HG03439 (cell line): ENCODE measurements around the gene GSPT1.
A peak's percentile ranks its signal among the peaks of the same experiment; 100 is the strongest.
"Not testable (repeated sequence)": the region's sequence is repeated elsewhere in the genome, so short reads cannot be mapped to it uniquely, and the experiment has no call there.

ENCODE experiments used
- ATAC-seq: cut with Tn5 transposase; IDR thresholded peaks from one replicate; pipeline ENCODE4 v1.9.1; 2021; ENCODE audit warnings: mild to moderate bottlenecking, moderate library complexity; ENCODE audit not compliant: unreplicated experiment

GSPT1 gene

DNA sequence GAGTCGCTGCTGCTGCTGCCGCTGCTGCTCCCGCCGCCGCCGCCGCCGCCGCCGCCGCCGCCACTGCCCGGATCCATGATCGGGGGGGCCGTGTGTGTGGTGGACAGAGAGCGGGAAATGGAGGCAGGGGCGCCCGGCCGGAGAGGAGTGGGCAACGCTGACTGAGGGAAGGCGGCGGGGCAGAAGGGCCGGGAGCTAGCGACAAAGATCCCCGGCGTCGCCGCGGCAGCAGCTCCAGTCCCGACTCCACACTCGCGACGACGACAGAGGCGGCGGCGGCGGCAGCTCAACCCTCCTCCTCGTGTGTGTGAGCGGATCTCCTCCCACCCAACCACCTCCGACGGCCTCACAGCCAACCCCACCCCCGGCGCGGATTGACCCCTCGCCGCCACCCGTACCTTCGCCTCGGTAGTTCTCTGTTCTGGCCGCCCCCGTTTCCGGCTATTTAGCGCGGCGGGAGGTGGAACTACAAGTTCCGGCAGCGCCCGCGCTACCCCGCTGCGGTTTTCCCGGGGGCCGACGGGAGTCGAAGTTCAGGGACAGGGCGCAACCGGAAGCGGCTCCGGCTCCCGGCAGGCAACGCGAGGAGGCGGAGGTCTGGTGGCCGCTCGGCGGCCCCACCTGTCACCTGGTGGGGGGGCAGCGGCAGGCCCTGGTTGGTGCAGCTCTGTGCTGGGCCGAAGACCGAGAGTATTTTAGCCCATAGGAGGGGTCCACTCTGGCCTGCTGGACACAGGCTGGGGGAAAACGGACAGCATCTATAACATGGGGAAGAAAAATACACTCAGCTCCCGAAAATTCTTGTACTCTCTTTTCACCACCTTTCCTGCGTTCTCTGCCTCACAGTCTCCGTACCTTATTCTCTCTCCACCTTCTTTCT, at the start of gene GSPT1:
GSPT1 (minus strand) TSS at position 313 of the 880 bp plus-strand sequence; CDS start at position 77, 236 bp downstream.
- ATAC-seq, result peak; percentile 83

DNA sequence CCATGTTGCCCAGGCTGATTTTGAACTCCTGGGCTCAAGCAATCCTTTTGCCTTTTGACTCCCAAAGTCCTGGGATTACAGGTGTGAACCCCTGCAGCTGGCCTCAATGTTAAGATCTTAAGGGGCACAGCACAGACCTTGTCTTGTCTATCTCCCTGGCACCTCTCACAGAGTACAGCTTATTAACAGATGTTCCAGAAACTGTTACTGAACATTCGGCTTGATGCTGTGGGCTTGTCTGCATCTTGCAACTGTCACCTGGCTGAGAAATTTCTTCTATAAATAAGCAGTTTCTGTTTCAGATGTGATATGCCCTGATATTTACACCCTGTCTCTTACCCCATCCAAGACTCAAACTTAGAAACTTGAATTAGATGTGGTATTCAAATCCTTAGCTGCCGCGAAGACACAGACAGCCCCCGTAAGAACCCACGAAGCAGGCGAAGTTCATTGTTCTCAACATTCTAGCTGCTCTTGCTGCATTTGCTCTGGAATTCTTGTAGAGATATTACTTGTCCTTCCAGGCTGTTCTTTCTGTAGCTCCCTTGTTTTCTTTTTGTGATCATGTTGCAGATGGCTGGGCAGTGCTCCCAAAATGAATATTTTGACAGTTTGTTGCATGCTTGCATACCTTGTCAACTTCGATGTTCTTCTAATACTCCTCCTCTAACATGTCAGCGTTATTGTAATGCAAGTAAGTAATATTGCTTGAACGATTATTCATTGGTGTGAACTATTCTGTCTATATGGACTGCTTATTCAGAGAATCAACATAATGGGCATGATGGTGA, 49.2 kb upstream of the GSPT1 start, which contains the start of gene TNFRSF17:
TNFRSF17 (plus strand) TSS at position 450 of the 791 bp plus-strand sequence; CDS start at position 565, 115 bp downstream.
- ATAC-seq, result peak; percentile 73

DNA sequence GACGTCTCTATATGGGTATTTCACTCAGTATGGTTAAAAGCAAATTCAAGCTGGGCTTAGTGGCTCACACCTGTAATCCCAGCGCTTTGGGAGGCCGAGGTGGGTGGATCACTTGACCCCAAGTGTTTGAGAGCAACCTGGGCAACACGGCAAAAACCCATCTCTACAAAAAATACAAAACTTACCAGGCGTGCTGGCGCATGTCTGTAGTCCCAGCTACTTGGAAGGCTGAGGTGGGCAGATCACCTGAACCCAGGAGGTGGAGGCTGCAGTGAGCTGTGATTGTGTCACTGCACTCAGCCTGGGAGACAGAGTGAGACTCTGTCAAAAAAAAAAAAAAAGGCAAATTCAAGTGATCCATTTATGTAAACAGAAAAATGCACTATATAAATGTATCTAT, 48.0 kb upstream of the GSPT1 start:
- ATAC-seq, result no peak

GRCh38 chr16:11962978-11963377, 47.2 kb upstream of the GSPT1 start:
- ATAC-seq, result not testable (repeated sequence)

GRCh38 chr16:11962457-11962856, 46.7 kb upstream of the GSPT1 start:
- ATAC-seq, result not testable (repeated sequence)

DNA sequence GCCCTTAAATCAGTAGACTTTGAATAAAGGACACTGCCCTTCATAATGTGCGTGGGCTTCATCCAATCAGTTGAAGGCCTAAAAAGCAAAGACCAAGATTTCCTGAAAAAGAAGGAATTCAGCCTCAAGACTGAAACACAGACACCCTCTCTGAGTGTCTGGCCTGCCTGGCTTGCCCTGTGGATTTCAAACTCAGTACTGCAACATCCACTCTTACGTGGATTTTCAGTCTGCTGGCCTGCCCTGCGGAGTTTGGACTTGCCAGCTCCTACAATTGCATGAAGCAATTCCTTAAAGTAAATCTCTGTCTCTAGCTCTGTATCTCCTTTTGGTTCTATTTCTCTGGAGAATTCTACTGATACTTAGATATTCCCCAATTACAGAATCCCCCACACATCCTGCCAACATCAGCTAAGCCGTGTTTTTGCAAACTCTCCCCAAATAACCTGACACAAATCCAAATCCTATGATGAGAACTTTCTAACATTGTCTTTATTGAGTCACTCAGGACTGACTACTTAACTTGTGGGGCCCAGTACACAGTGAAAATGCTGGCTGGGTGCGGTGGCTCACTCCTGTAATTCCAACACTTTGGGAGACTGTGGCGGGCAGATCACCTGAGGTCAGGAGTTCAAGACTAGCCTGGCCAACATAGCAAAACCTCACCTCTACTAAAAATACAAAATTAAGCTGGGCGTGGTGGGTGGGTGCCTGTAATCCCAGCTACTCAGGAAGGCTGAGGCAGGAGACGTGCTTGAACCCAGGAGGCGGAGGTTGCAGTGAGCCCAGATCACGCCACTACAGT, 42.0 kb upstream of the GSPT1 start:
- no peak for ATAC-seq

DNA sequence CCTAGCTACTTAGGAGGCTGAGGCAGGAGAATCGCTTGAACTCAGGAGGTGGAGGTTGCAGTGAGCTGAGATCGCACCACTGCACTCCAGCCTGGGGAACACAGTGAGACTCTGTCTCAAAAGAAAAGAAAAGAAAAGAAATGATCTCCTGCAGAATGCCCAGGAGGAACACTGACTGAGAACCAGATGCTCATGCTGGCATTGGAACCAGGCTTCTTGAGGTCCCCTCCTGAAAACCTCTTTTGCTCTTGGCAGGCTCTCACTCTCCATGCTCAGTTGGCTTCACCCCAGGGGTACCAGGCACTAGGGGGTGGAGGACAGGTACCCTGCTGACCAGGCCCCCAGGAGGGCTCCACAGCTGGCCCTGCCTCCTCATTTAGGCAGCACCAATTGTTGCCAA, 40.8 kb upstream of the GSPT1 start:
- ATAC-seq, result no peak

DNA sequence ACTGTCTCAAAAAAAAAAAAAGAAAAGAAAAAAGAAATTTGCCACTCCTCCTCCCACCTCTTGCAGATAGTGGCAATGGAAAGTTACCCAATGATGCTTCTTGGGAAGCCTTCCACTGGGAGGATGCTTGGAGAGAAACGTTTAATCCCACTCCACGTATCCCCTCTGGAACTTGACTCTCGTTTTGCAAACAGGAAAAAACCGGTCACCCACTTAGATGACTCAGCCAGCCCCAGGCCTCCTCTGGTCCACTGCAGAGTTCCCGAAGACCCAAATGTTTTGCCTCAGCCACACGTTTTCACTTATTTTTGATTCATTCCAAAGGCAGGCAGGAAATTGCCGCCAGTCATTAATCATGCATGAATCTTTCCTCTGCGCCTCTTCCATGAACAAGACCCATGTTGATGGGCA, 40.0 kb upstream of the GSPT1 start:
- no peak for ATAC-seq

GRCh38 chr16:11953576-11953975, 37.8 kb upstream of the GSPT1 start:
- not testable (repeated sequence) for ATAC-seq

- no peak for ATAC-seq
Observed at GRCh38 chr16:11950388-11950787, 34.6 kb upstream of the GSPT1 start.

DNA sequence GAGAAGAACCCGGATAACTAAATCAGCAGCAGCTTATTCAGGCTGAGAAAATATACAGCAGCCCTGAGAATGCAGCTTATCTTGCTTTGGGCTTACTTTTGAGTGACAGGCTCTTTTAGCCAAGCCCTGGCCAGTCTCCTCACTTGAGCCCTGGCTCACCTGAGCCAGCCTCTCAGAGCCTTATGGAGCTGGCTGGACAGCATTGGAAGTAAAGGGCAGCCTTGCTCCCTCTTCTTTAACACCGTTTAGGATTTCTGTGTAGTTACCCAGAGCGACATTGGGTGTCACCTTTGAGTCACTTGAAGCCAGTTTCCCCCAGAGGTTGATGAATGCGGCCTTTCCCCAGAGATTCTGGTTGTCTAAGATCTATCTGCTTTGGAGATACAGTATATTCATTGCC, 33.8 kb upstream of the GSPT1 start:
- ATAC-seq, result peak; percentile 47

DNA sequence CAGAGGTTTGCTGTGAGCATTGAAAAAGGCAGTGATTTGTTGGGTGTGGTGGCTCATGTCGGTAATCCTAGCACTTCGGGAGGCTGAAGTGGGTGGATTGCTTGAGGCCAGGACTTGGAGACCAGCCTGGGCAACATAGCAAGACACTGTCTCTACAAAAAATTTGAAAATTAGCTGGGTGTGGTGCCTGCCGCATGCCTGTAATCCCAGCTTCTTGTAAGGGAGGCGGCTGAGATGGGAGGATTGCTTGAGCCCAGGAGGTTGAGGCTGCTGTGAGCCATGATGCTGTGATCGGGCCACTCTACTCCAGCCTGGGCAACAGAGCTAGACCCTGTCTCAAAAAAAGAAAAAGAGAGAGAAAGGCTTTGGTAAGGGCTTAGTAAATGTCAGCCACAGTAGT, 33.1 kb upstream of the GSPT1 start:
- ATAC-seq, result no peak

DNA sequence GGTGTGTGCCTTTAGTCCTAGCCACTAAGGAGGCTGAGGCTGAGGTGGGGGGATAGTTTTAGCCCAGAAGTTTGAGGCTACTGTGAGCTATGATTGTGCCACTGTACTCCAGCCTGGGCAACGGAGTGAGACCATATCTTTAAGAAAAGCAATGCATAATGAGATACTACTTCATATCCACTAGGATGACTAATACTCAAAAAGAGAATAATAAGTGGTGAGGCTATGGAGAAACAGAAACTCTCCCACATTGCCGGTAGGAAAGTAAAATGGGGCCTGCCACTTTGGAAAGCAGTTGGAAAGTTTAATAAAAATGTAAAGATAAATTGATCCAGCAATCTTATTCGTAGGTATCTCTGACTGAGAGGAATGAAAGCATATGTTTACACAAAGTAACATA, 30.7 kb upstream of the GSPT1 start:
- ATAC-seq, result no peak

DNA sequence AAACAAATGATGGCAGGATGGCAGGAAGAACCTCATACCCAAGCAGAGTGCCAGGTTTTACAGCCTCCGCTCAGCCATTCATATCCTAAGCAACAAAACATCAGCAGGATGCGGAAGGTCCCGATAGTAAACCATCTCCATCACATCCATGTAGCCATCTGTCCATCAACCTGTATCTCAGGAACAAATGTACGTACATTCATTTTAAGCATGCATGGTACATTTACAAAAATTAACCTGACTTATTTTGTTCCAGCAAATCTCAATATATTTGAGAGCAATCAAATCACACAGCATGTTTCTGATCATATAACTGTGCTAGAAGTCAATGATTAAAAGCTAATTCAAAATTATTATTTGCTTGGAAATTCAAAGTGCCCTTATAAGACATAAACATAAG, 26.2 kb upstream of the GSPT1 start, which contains the start of gene NPIPB2:
NPIPB2 (minus strand) TSS at position 101 of the 400 bp plus-strand sequence; CDS start at position 101, 0 bp downstream.
- ATAC-seq, result not testable (repeated sequence)

GRCh38 chr16:11927350-11927749, 11.6 kb upstream of the GSPT1 start:
- not testable (repeated sequence) for ATAC-seq

DNA sequence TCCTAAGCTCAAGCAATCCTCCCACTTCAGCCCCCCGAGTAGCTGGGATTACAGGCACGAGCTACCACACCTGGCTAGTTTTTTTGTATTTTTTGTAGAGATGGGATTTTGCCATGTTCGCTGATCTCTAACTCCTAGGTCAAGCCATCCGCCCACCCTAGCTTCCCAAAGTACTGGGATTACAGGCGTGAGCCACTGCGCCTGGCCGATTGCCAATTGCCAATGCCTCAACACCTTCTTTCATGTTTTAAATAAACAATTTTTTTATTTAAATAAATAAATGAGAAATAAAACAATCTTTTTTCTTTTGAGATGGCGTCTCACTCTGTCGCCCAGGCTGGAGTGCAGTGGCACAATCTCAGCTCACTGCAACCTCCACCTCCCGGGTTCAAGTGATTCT, 8.3 kb upstream of the GSPT1 start:
- not testable (repeated sequence) for ATAC-seq

DNA sequence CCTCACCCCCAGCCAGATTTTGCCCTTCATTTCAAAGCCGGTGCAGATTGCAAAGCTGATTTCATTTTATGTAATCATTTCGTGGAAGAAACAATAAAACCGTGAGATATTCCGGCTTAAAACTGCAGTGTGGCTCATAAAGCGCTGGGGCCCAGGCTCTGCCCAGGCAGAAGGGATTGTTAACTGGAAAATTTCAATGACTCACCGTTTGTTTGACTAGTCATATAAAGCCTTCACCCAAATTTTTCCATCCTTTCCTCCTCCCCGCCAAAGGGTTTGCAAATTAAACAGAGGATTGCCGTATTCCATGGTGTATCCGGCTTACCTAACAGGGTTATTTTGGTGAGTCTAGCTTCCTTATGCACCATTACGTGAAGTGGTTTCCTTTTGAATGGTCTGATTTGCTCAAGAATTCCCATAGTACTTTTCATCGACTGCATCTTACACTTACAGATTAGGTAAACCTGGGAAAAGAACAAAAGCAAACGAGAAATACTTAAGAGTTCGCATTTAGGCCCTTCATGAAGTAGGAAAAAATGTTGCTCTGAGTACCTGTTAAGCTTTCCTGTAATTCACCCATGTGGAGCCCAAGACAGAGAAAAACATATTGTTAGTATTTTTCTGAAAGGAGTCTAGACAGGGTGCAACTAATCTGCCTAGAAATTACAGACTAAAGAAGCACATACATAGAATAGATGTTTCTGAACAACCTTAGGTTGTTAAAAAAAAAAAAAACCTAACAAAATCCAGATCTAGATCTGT, 949 bp upstream of the GSPT1 start:
- ATAC-seq, result no peak

DNA sequence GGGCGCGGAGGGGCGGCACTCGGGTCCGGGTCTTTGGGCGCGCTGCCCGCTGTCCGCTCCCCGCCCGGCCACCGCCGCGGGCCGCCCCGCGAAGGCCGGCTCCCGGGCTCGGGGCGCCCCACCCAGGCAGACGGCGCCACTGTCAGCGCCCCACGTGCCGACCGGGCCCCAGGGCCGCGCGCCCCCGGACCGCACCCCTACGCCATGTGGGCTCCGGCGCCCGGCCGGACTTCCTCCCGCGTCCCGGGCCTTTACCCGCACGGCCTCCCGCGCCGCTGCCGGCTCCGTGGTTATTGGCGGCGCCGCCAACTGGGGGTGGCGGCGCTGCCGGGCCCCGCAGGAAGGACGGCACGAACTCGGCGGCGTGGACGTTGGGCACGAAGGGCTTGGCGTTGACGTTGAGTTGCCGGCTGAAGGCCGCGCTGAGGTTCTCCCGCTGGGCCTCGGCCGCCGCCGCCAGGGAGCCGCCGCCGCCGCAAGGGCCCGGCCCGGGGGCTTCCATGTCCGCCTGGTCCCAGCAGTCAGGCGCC, 577 bp downstream of the GSPT1 start:
- peak; percentile 22 for ATAC-seq

GRCh38 chr16:11914210-11915113, 1.3 kb downstream of the GSPT1 start:
- peak; percentile 3 for ATAC-seq
